Measurements from ENCODE around the gene LGALS9C. TPM values are rescaled to one million over a fixed set of nuclear protein-coding genes. Genes with fewer than 3 reads are reported as not detected.
"Not testable (repeated sequence)": the region's sequence is repeated elsewhere in the genome, so short reads cannot be mapped to it uniquely, and the experiment has no call there.

LGALS9C gene
- total and polyA plus RNA-seq, 2 of the 4 experiments (the other 2 are of a cell fraction) = not detected

GRCh38 chr17:18474754-18475153 is 1.8 kb upstream of the LGALS9C start:
- H4K8ac ChIP-seq (ENCODE audit: low read depth in 2 of 2, low read length in 2 of 2); POLR2A ChIA-PET (ENCODE audit: unreplicated experiment); H3K4ac ChIP-seq (ENCODE audit: low read depth, low read length); H3K27me3 ChIP-seq (ENCODE audit: control insufficient read depth, insufficient read depth, low read length); H3K9me3 ChIP-seq (ENCODE audit: control insufficient read depth, insufficient read depth, low read length); intact Hi-C loops (cut with micrococcal nuclease); CTCF ChIA-PET; H2AK9ac ChIP-seq (replicated peaks; ENCODE audit: low read depth, low read length, poor library complexity); H2BK5ac ChIP-seq (ENCODE audit: low read depth, low read length, poor library complexity, severe bottlenecking); BruUV-seq (replicated peaks); H3K36me3 ChIP-seq (ENCODE audit: control insufficient read depth, insufficient read depth, low read length); H3K4me3 ChIP-seq (ENCODE audit: insufficient read depth, low read depth, low read length); DNase-seq; H3K14ac ChIP-seq (replicated peaks; ENCODE audit: low read depth, low read length); H4K5ac ChIP-seq (ENCODE audit: low read depth, low read length); ATAC-seq (ENCODE audit: low read depth); H2AK5ac ChIP-seq (ENCODE audit: low read depth, low read length); H3K9me1 ChIP-seq (ENCODE audit: insufficient read depth, low read length); H3K4me1 ChIP-seq (ENCODE audit: control insufficient read depth, insufficient read depth, low read length); H3K56ac ChIP-seq (ENCODE audit: extremely low read depth, insufficient read depth, low read length); H3K18ac ChIP-seq (ENCODE audit: low read depth, low read length); H4K91ac ChIP-seq (ENCODE audit: insufficient read depth, low read depth, low read length); H3K23ac ChIP-seq (ENCODE audit: low read depth, low read length); H2BK15ac ChIP-seq (ENCODE audit: low read depth, low read length); H2BK20ac ChIP-seq (ENCODE audit: low read depth, low read length); H2AFZ ChIP-seq (replicated peaks; ENCODE audit: low read length, poor library complexity); H2BK120ac ChIP-seq (ENCODE audit: low read depth, low read length); H3K4me2 ChIP-seq (ENCODE audit: low read depth, low read length); H3K27ac ChIP-seq (ENCODE audit: insufficient read depth, low read length); H3K9ac ChIP-seq (ENCODE audit: low read depth, low read length); dilution Hi-C loops (cut with HindIII; ENCODE audit: low sequenced_read_pairs, unreplicated experiment); in situ Hi-C loops (cut with MboI; ENCODE audit: low sequenced_read_pairs); H3K79me1 ChIP-seq (ENCODE audit: low read depth in 1 of 2, low read length in 2 of 2); H4K20me1 ChIP-seq (ENCODE audit: insufficient read depth, low read length): not testable (repeated sequence)
- no CpG with 5 or more reads among the region's 7 CpGs for WGBS, 2 experiments (ENCODE audit: extremely low coverage in 2 of 2, insufficient read length in 1 of 2)

DNA sequence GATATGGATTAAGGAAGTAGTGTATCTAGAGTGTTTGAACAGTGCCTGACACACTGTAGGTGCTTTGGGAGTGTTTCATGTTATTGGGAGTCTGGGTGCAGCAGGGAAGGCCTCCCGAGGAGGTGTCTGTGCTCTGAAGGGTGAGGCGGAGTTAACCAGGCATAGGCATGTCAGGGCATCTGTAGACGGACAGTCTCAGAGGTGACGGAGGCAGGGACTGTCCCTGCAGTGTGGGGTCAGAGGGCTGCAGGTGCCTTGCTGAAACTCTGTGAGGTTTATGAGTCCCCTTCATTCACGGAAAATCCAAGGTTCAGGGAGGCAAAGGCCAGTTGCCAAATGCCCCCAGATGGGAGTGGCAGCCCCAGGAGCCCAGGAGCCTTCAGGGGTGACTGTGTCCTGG is 778 bp downstream of the LGALS9C start:
- CTCF ChIA-PET; H3K4me3 ChIP-seq (ENCODE audit: insufficient read depth, low read depth, low read length): not testable (repeated sequence)

More for the DNA sequence above, 778 bp downstream of the LGALS9C start:
- POLR2A ChIA-PET (ENCODE audit: unreplicated experiment); H3K14ac ChIP-seq (replicated peaks; ENCODE audit: low read depth, low read length); H3K4me1 ChIP-seq (ENCODE audit: control insufficient read depth, insufficient read depth, low read length); H2BK15ac ChIP-seq (ENCODE audit: low read depth, low read length); H3K23ac ChIP-seq (ENCODE audit: low read depth, low read length); intact Hi-C loops (cut with micrococcal nuclease); H2AK5ac ChIP-seq (ENCODE audit: low read depth, low read length); H2AK9ac ChIP-seq (replicated peaks; ENCODE audit: low read depth, low read length, poor library complexity); H2AFZ ChIP-seq (replicated peaks; ENCODE audit: low read length, poor library complexity); in situ Hi-C loops (cut with MboI; ENCODE audit: low sequenced_read_pairs); H3K56ac ChIP-seq (ENCODE audit: extremely low read depth, insufficient read depth, low read length); H4K91ac ChIP-seq (ENCODE audit: insufficient read depth, low read depth, low read length); ATAC-seq (ENCODE audit: low read depth); H4K20me1 ChIP-seq (ENCODE audit: insufficient read depth, low read length); dilution Hi-C loops (cut with HindIII; ENCODE audit: low sequenced_read_pairs, unreplicated experiment); H4K5ac ChIP-seq (ENCODE audit: low read depth, low read length); H2BK5ac ChIP-seq (ENCODE audit: low read depth, low read length, poor library complexity, severe bottlenecking); DNase-seq; H3K4ac ChIP-seq (ENCODE audit: low read depth, low read length); H3K9ac ChIP-seq (ENCODE audit: low read depth, low read length); H3K27ac ChIP-seq (ENCODE audit: insufficient read depth, low read length); H3K18ac ChIP-seq (ENCODE audit: low read depth, low read length); H3K36me3 ChIP-seq (ENCODE audit: control insufficient read depth, insufficient read depth, low read length); H4K8ac ChIP-seq (ENCODE audit: low read depth in 2 of 2, low read length in 2 of 2); H3K9me1 ChIP-seq (ENCODE audit: insufficient read depth, low read length); BruUV-seq (replicated peaks); H2BK20ac ChIP-seq (ENCODE audit: low read depth, low read length); H3K9me3 ChIP-seq (ENCODE audit: control insufficient read depth, insufficient read depth, low read length); H3K79me1 ChIP-seq (ENCODE audit: low read depth in 1 of 2, low read length in 2 of 2); H2BK120ac ChIP-seq (ENCODE audit: low read depth, low read length); H3K4me2 ChIP-seq (ENCODE audit: low read depth, low read length); H3K27me3 ChIP-seq (ENCODE audit: control insufficient read depth, insufficient read depth, low read length): not testable (repeated sequence)
- no CpG with 5 or more reads among the region's 5 CpGs for WGBS, 2 experiments (ENCODE audit: extremely low coverage in 2 of 2, insufficient read length in 1 of 2)

Measured in IMR-90 (cell line).